Lung (tissue), 12 donors: Measurements from ENCODE around the gene HOXA9. TPM values are rescaled to one million over a fixed set of nuclear protein-coding genes. Genes with fewer than 3 reads are reported as not detected.

Experiments
- ATAC-seq: fragments of 200-7000 bp; cut with Tn5 transposase; one replicate; pipeline ENCODE4 v1.9.1; 2020; ENCODE audit warnings: moderate number of reproducible peaks; ENCODE audit not compliant: insufficient read depth, low FRiP score
- DNase-seq, 3 donors: peaks; one replicate each; pipeline ENCODE4 v3.0.0-alpha.2; 2013 to 2017
- H3K27ac ChIP-seq, 2 donors: one replicate each; pipeline ENCODE4 v1.5.1; 2013; ENCODE audit warnings: mild to moderate bottlenecking in 2 of 2, moderate library complexity in 2 of 2, control low read depth in 1 of 2, inconsistent platforms in 1 of 2, low read depth in 1 of 2, low read length in 1 of 2
- H3K27me3 ChIP-seq, 3 donors: one replicate each; pipeline ENCODE4 v1.5.1; 2013; ENCODE audit warnings: low read length in 2 of 3; ENCODE audit not compliant: control insufficient read depth in 3 of 3, insufficient read depth in 3 of 3
- H3K36me3 ChIP-seq, 4 donors: one replicate each; pipeline ENCODE4 v1.5.1; 2013; ENCODE audit warnings: low read length in 4 of 4, mild to moderate bottlenecking in 1 of 4, moderate library complexity in 1 of 4; ENCODE audit not compliant: control insufficient read depth in 4 of 4, insufficient read depth in 4 of 4
- H3K4me1 ChIP-seq, 5 donors: one replicate each; pipeline ENCODE4 v1.5.1; 2013; ENCODE audit warnings: low read length in 5 of 5, mild to moderate bottlenecking in 2 of 5, moderate library complexity in 1 of 5; ENCODE audit not compliant: control insufficient read depth in 5 of 5, insufficient read depth in 5 of 5
- H3K4me3 ChIP-seq: one replicate; pipeline ENCODE4 v1.5.1; 2013; ENCODE audit warnings: mild to moderate bottlenecking, control low read depth, moderate library complexity
- H3K9ac ChIP-seq, 2 donors: one replicate each; pipeline ENCODE4 v1.5.1; 2013; ENCODE audit warnings: low read length in 2 of 2, control low read depth in 1 of 2; ENCODE audit not compliant: insufficient read depth in 1 of 2
- H3K9me3 ChIP-seq, 4 donors: one replicate each; pipeline ENCODE4 v1.5.1; 2013; ENCODE audit warnings: low read length in 3 of 4, mild to moderate bottlenecking in 1 of 4, moderate library complexity in 1 of 4; ENCODE audit not compliant: control insufficient read depth in 4 of 4, insufficient read depth in 3 of 4
- CTCF ChIP-seq: IDR thresholded peaks from 2 replicates; pipeline ENCODE4 v1.5.1; 2012; ENCODE audit warnings: mild to moderate bottlenecking; ENCODE audit errors: control extremely low read depth, extremely low read depth
- WGBS, 2 donors: extraction: QIAGEN DNeasy Blood & Tissue Kit; methylation state at CpG; one replicate each; pipeline ENCODE4 v1.1.7; 2013; 5-methylcytosine and 5-hydroxymethylcytosine counted together
- polyA plus RNA-seq, 2 donors: library from polyadenylated mRNA; stranded (reverse); fragments of 200-250 nt; gene quantifications; one replicate each; pipeline ENCODE4 v1.2.1, GENCODE V29; 2013
- total RNA-seq, 2 donors: library from RNA; depleted of rRNA in 1 of 2; stranded (reverse); fragments of >200 nt in 1 of 2; gene quantifications; one replicate each; pipeline ENCODE4 v1.2.1, GENCODE V29; 2014 to 2021
- donor health status: control.
- donor health status: control.
- donor health status: Bipolar disorder and iron deficiency.
- donor health status: healthy.
- donor health status: DM: yes; HTN: yes; CAD: no.

Gene HOXA9
- total and polyA plus RNA-seq, 4 donors, result 0.11 to 0.85 (median 0.43) TPM

- Histone ChIP-seq H3K9ac (no peak overlapping the region), H3K9me3 (peaks cover 0 to 17% (median 0%) of the 10 kb centered on the region in 4 donors), H3K4me3 (peak overlapping the region; percentile 38), H3K27me3 (peaks cover 29 to 91% (median 78%) of the 10 kb centered on the region in 3 donors), H3K4me1 (peaks cover 0 to 24% (median 7%) of the 10 kb centered on the region in 5 donors), H3K36me3 (no peaks in the 10 kb centered on the region), H3K27ac (no peak overlapping the region)
- no peak for DNase-seq
- ATAC-seq, result peak; percentile 62
- no peak for TF ChIP-seq CTCF
- 1% methylated on average over 45 to 59 of the region's 59 CpGs for WGBS, 2 donors
These were observed 8.2 kb upstream of the HOXA9 start for GRCh38 chr7:27173511-27173955.

GRCh38 chr7:27172823-27173510 lies 7.6 kb upstream of the HOXA9 start:
- no peak for TF ChIP-seq CTCF
- H3K9ac ChIP-seq, result no peak overlapping the region
- peaks cover 0 to 24% (median 7%) of the 10 kb centered on the region in 5 donors for H3K4me1 ChIP-seq
- no peak overlapping the region for H3K27ac ChIP-seq
- peak in 1 of 3 donors; percentile 48 for DNase-seq
- peaks cover 29 to 91% (median 78%) of the 10 kb centered on the region in 3 donors for H3K27me3 ChIP-seq
- ATAC-seq, result no peak
- peaks cover 0 to 19% (median 0%) of the 10 kb centered on the region in 4 donors for H3K9me3 ChIP-seq
- H3K36me3 ChIP-seq, result no peaks in the 10 kb centered on the region
- peak overlapping the region; percentile 38 for H3K4me3 ChIP-seq
- 2 to 3% methylated on average over 58 of the region's 58 CpGs for WGBS, 2 donors

GRCh38 chr7:27172315-27172774 lies 7.0 kb upstream of the HOXA9 start:
- Histone ChIP-seq H3K36me3 (no peaks in the 10 kb centered on the region), H3K4me3 (no peak overlapping the region), H3K9me3 (peaks cover 0 to 19% (median 0%) of the 10 kb centered on the region in 4 donors), H3K9ac (no peak overlapping the region), H3K4me1 (peaks cover 0 to 24% (median 7%) of the 10 kb centered on the region in 5 donors), H3K27ac (no peak overlapping the region), H3K27me3 (peaks cover 29 to 91% (median 78%) of the 10 kb centered on the region in 3 donors)
- no peak for TF ChIP-seq CTCF
- WGBS, 2 donors, result 4 to 13% methylated on average over 10 of the region's 10 CpGs
- ATAC-seq (no peak), DNase-seq (peak in 1 of 3 donors; percentile 23)
